SK-N-SH (cell line): ENCODE data around the gene ITPRID1. TPM values are rescaled to one million over a fixed set of nuclear protein-coding genes. Genes with fewer than 3 reads are reported as not detected.

Source experiments
- CTCF ChIA-PET: fragments of 300-600, 350-600 bp; formaldehyde crosslinking; extraction: SDS; loops from one replicate; lab custom pipeline; 2021; lab: Yijun Ruan, JAX
- POLR2A ChIA-PET: fragments of 350-600 bp; sonication (Branson Sonifier 250); formaldehyde crosslinking; extraction: SDS; loops from one replicate; lab custom pipeline; 2020; ENCODE audit warnings: antibody characterized with exemption, inconsistent platforms; lab: Yijun Ruan, JAX
- DNase-seq: peaks from one replicate; pipeline ENCODE4 v3.0.0; 2012
- H2AFZ ChIP-seq: fragments of 200-600 bp; sonication (generic); 2 replicates; pipeline ENCODE4 v1.8.1; 2016; ENCODE audit warnings: antibody characterized with exemption, mild to moderate bottlenecking, low read depth
- H3F3A ChIP-seq: fragments of 200-600 bp; sonication (generic); replicated peaks from 2 replicates; pipeline ENCODE3; 2016; ENCODE audit warnings: antibody characterized with exemption, mild to moderate bottlenecking; ENCODE audit not compliant: insufficient read depth
- H3K27ac ChIP-seq, 2 experiments: fragments of 200-500 bp in 1 of 2; fragments of 200-600 bp in 1 of 2; sonication (Bioruptor generic) in 1 of 2; sonication (generic), shearing (Covaris generic) in 1 of 2; 2 replicates each; pipeline versions ENCODE4 v1.5.1 to v1.6.1; 2014 to 2016; ENCODE audit warnings: low read depth in 2 of 2, inconsistent platforms in 1 of 2, low read length in 1 of 2, mild to moderate bottlenecking in 1 of 2, mixed read lengths in 1 of 2
- H3K27me3 ChIP-seq: fragments of 200-600 bp; sonication (generic), shearing (Covaris generic); 2 replicates; pipeline ENCODE4 v1.6.1; 2016; ENCODE audit warnings: mixed run types; ENCODE audit not compliant: insufficient read depth
- H3K36me3 ChIP-seq, 2 experiments: fragments of 200-500 bp in 1 of 2; fragments of 200-600 bp in 1 of 2; sonication (Bioruptor generic) in 1 of 2; sonication (generic) in 1 of 2; replicated peaks in 1 of 2; 2 replicates each; pipeline versions ENCODE3 to v1.5.1; 2014 to 2016; ENCODE audit warnings: low read length in 1 of 2, mild to moderate bottlenecking in 1 of 2; ENCODE audit not compliant: insufficient read depth in 2 of 2, control insufficient read depth in 1 of 2
- H3K4me1 ChIP-seq, 2 experiments: fragments of 200-500 bp in 1 of 2; fragments of 200-600 bp in 1 of 2; sonication (Bioruptor generic) in 1 of 2; sonication (generic), shearing (Covaris generic) in 1 of 2; 2 replicates each; pipeline versions ENCODE4 v1.5.1 to v1.6.1; 2014 to 2016; ENCODE audit warnings: low read depth in 1 of 2, low read length in 1 of 2, mixed run types in 1 of 2; ENCODE audit not compliant: insufficient read depth in 2 of 2, control insufficient read depth in 1 of 2
- H3K4me2 ChIP-seq: fragments of 200-600 bp; sonication (generic), shearing (Covaris generic); 2 replicates; pipeline ENCODE4 v1.6.1; 2017; ENCODE audit warnings: mixed run types
- H3K4me3 ChIP-seq, 2 experiments: fragments of 200-500 bp in 1 of 2; fragments of 200-600 bp in 1 of 2; sonication (Bioruptor generic) in 1 of 2; sonication (generic), shearing (Covaris generic) in 1 of 2; 2 replicates each; pipeline versions ENCODE4 v1.5.1 to v1.8.1; 2014 to 2016; ENCODE audit warnings: low read depth in 2 of 2, inconsistent platforms in 1 of 2, low read length in 1 of 2, mild to moderate bottlenecking in 1 of 2, mixed read lengths in 1 of 2, moderate library complexity in 1 of 2
- H3K79me2 ChIP-seq: fragments of 200-600 bp; sonication (generic); 2 replicates; pipeline ENCODE4 v1.8.1; 2017; ENCODE audit warnings: mild to moderate bottlenecking; ENCODE audit not compliant: insufficient read depth
- H3K9ac ChIP-seq: fragments of 200-600 bp; sonication (generic); 2 replicates; pipeline ENCODE4 v1.6.1; 2017; ENCODE audit warnings: mixed run types
- H3K9me2 ChIP-seq: fragments of 200-600 bp; sonication (generic); 2 replicates; pipeline ENCODE4 v1.6.1; 2017; ENCODE audit warnings: mixed run types
- H3K9me3 ChIP-seq: fragments of 200-600 bp; sonication (generic); 2 replicates; pipeline ENCODE4 v1.6.1; 2017; ENCODE audit warnings: mixed run types, mild to moderate bottlenecking, moderate library complexity
- H4K20me1 ChIP-seq: fragments of 200-600 bp; sonication (generic); 2 replicates; pipeline ENCODE4 v1.6.1; 2017; ENCODE audit warnings: mild to moderate bottlenecking, mixed run types; ENCODE audit not compliant: insufficient read depth
- CHD2 ChIP-seq: fragments of 150-350 bp; IDR thresholded peaks from 2 replicates; pipeline ENCODE4 v1.6.1; 2018; ENCODE audit warnings: low read length; ENCODE audit not compliant: partially characterized antibody
- ELF1 ChIP-seq: IDR thresholded peaks from 2 replicates; pipeline ENCODE4 v1.4.0; 2012
- EZH2phosphoT487 ChIP-seq: fragments of 200-600 bp; sonication (generic); IDR thresholded peaks from 2 replicates; pipeline ENCODE4 v1.6.1; 2017; ENCODE audit warnings: low read depth, mixed run types, mild to moderate bottlenecking, antibody characterized with exemption, moderate library complexity, borderline replicate concordance
- FOSL2 ChIP-seq: IDR thresholded peaks from 2 replicates; pipeline ENCODE4 v1.4.0; 2012; ENCODE audit warnings: low read depth, mild to moderate bottlenecking, moderate library complexity, borderline replicate concordance
- GATA2 ChIP-seq: sonication (generic); formaldehyde crosslinking; IDR thresholded peaks from 2 replicates; pipeline ENCODE4 v1.5.0; 2020; ENCODE audit warnings: mild to moderate bottlenecking, missing genetic modification reagents
- IRF3 ChIP-seq: fragments of 150-350 bp; IDR thresholded peaks from 2 replicates; pipeline ENCODE4 v1.6.1; 2016; ENCODE audit warnings: mild to moderate bottlenecking, low read depth, low read length
- MEF2A ChIP-seq: IDR thresholded peaks from 2 replicates; pipeline ENCODE4 v1.4.0; 2012; ENCODE audit warnings: low read depth, borderline replicate concordance
- MXI1 ChIP-seq: IDR thresholded peaks from 2 replicates; pipeline ENCODE4 v1.6.1; 2012; ENCODE audit warnings: mild to moderate bottlenecking, low read depth, low read length, improper control_type of control experiment
- PBX3 ChIP-seq: IDR thresholded peaks from 2 replicates; pipeline ENCODE4; 2012
- RAD21 ChIP-seq: IDR thresholded peaks from 2 replicates; pipeline ENCODE4 v1.6.1; 2012; ENCODE audit warnings: mild to moderate bottlenecking, low read length
- RFX5 ChIP-seq: IDR thresholded peaks from 2 replicates; pipeline ENCODE4 v1.6.1; 2012; ENCODE audit warnings: mild to moderate bottlenecking, improper control_type of control experiment, low read length
- SIN3A ChIP-seq: IDR thresholded peaks from 2 replicates; pipeline ENCODE4 v1.6.1; 2012; ENCODE audit warnings: low read depth, mild to moderate bottlenecking, low read length, moderate library complexity, borderline replicate concordance
- TEAD4 ChIP-seq: IDR thresholded peaks from 2 replicates; pipeline ENCODE4 v1.4.0; 2012; ENCODE audit warnings: mild to moderate bottlenecking, borderline replicate concordance; ENCODE audit not compliant: insufficient read depth
- USF1 ChIP-seq: IDR thresholded peaks from 2 replicates; pipeline ENCODE4 v1.4.0; 2012; ENCODE audit warnings: low read depth, borderline replicate concordance
- USF2 ChIP-seq: fragments of 150-350 bp; IDR thresholded peaks from 2 replicates; pipeline ENCODE4 v1.6.1; 2017; ENCODE audit warnings: antibody characterized with exemption, low read length, low read depth, borderline replicate concordance
- YY1 ChIP-seq: IDR thresholded peaks from 2 replicates; pipeline ENCODE4 v1.4.0; 2012; ENCODE audit warnings: low read depth, mild to moderate bottlenecking
- ZBTB33 ChIP-seq: IDR thresholded peaks from 2 replicates; pipeline ENCODE4 v1.4.0; 2012; ENCODE audit warnings: low read depth, borderline replicate concordance
- WGBS: methylation state at CpG from one replicate; pipeline ENCODE4 v1.1.6; 2017; ENCODE audit warnings: low lambda C conversion rate; 5-methylcytosine and 5-hydroxymethylcytosine counted together
- polyA plus RNA-seq, 3 experiments: library from polyadenylated mRNA; depleted of rRNA; stranded (reverse); fragments of >200 nt; gene quantifications; 2 replicates each; pipeline ENCODE4 v1.2.3, GENCODE V29; 2012

Gene ITPRID1
- polyA plus RNA-seq, 1 of the 3 experiments (the other 2 are of a cell fraction): not detected

- no peaks in the 10 kb centered on the region for H3K79me2 ChIP-seq
- H4K20me1 ChIP-seq: no peaks in the 10 kb centered on the region
- no peak overlapping the region for H3K4me3 ChIP-seq
- H3K9me3 ChIP-seq: no peaks in the 10 kb centered on the region
- CTCF ChIA-PET: no interaction called here
- no peaks in the 10 kb centered on the region for H3K4me1 ChIP-seq
- H3K9me2 ChIP-seq: no peaks in the 10 kb centered on the region
- no peaks in the 10 kb centered on the region for H3K27me3 ChIP-seq
- H3K9ac ChIP-seq: no peak overlapping the region
- H3K36me3 ChIP-seq: no peaks in the 10 kb centered on the region
- TF ChIP-seq IRF3: no peak
- TF ChIP-seq USF2: no peak
- no peak for TF ChIP-seq CHD2
- no peak for TF ChIP-seq SIN3A
- no peak for TF ChIP-seq RFX5
- no peak for TF ChIP-seq ZBTB33
- TF ChIP-seq TEAD4: no peak
- no peak for TF ChIP-seq ELF1
- no peak for TF ChIP-seq EZH2phosphoT487
- no peak for TF ChIP-seq FOSL2
- no peak for TF ChIP-seq RAD21
- no peak for TF ChIP-seq GATA2
- no peak for TF ChIP-seq USF1
- TF ChIP-seq PBX3: no peak
- no peak for TF ChIP-seq MEF2A
- no peak for TF ChIP-seq MXI1
- no peak for TF ChIP-seq YY1
- no peak overlapping the region for H2AFZ ChIP-seq
- no peak overlapping the region for H3K4me2 ChIP-seq
- 4% methylated on average over 4 of the region's 4 CpGs for WGBS
- no peaks in the 10 kb centered on the region for H3F3A ChIP-seq
- H3K27ac ChIP-seq: no peak overlapping the region
- no peak for DNase-seq
- POLR2A ChIA-PET: no interaction called here
These were observed 4.9 kb downstream of the ITPRID1 start for GRCh38 chr7:31518766-31519165.
